Stimulated activated CD8-positive, alpha-beta memory T cell treated with anti-CD3 and anti-CD28 coated beads, Interleukin-7, amount 100 ng/mL, for 1 hour (primary cell): ENCODE measurements around the gene UPK1A.
"Not testable (repeated sequence)": the region's sequence is repeated elsewhere in the genome, so short reads cannot be mapped to it uniquely, and the experiment has no call there.

Source experiments
- DNase-seq, 2 donors: peaks; one replicate each; pipeline ENCODE4 v3.0.0-alpha.2; 2020; ENCODE audit warnings: low read depth in 2 of 2

UPK1A gene

GRCh38 chr19:35689836-35690235 lies 23.5 kb downstream of the UPK1A start:
- no peak for DNase-seq

DNA sequence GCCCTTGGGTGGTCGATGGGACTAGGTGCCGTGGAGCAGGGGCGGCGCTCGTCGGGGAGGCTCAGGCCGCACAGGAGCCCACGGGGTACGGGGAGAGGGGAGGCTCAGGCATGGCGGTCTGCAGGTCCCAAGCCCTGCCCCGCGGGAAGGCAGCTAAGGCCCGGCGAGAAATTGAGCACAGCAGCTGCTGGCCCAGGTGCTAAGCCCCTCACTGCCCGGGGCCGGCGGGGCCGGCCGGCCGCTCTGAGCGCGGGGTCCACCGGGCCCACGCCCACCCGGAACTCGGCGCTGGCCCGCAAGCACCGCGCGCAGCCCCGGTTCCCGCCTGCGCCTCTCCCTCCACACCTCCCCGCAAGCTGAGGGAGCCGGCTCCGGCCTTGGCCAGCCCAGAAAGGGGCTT lies 24.8 kb downstream of the UPK1A start:
- DNase-seq: not testable (repeated sequence)

DNA sequence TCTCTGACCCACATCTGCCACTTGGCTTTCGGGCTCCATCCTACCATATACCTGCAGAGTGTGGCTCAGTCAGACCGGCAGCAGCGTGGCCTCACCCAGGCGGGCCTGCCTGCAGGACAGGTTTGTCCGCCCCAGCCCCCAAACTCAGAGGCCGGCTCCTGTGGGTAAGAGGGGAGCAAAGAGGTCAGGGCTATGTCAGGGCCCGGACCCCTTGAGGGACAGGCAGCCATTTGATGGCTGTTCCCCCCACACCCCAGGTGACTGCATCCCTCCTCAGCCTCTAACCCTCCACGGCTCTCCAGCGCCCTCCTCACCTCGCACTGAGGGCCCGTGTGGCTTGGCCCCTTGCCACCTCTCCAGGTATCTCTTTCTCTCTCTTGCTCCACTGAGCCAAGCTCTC lies 25.7 kb downstream of the UPK1A start:
- DNase-seq: no peak

DNA sequence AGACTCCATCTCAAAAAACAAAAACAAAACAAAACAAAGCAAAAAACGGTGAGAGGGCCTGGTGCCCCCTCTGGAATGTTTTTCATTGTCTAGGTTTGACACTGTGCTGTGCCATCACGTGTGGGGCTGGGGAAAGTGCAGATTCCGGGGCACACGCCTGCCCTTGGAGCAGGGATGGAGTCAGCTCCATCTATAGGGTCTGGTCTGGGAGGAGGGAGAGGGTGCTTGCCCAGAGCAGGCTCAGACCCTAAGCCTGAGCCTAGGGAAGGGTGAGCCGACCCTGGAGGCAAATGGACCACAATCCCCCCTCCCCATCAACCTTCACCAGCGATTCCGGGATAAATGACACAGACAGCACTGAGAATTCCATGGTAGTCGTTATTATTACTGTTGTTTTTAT lies 27.1 kb downstream of the UPK1A start:
- no peak for DNase-seq

GRCh38 chr19:35693835-35694599 lies 27.7 kb downstream of the UPK1A start:
- peak; percentile 80 to 81 for DNase-seq

GRCh38 chr19:35695895-35696422 lies 29.6 kb downstream of the UPK1A start:
- no peak for DNase-seq

- DNase-seq: no peak
Observed at GRCh38 chr19:35696835-35697234, 30.5 kb downstream of the UPK1A start.

DNA sequence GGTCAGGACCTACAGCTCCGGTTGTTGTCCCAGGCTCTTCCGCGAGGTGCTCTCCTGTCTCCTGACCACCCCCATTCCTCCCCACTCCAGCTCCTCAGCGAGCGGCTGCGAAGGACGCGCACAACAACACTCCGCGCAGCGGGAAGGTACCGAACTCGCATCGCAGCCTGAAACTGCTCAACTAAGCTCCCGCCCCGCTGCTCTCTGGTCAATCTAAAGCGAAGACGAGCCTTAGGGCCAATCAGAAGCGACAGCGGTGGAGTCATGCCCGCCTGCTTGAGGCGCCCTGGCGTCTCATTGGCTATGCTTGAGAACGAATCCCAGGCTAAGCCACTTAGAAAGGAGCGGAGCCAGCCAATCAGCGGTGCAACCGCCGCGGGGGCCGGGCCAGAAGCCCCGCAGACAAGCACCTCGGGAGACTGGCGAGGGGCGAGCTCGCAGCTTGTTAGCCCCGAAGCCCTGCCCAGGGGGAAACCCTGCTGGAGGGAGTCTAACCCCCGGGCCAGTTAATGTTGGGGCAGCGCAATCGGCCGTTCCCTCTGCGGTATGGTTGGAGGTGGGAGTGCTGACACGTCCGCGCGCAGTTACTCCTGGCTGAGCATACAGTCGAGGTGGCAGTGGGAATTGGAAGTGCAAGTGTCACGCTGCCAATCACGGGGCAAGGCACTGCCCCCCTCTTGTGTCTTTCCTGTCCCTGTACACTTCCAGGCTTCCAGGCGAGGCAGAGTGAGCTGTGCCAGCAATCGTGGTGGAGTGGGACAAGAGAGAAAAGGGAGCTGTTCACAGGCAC lies 36.1 kb downstream of the UPK1A start:
- peak; percentile 77 to 80 for DNase-seq

DNA sequence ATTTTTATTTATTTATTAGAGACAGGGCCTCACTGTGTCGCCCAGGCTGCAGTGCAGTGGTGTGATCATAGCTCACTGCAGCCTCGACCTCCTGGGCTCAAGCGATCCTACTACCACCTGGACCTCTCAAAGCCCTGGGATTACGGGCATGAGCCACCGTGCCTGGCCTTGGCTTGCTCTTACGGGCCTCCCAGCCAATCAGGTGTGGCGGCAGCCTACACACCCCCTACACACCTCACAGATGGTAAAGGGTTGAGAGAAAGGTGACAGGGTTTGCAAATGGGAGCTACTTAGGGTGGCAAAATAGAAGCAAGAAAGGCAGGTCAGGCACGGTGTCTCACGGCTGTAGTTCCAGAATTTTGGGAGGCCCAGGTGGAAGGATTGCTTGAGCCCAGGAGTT lies 37.0 kb downstream of the UPK1A start:
- DNase-seq: no peak

- DNase-seq: no peak
Observed at GRCh38 chr19:35704218-35704617, 37.9 kb downstream of the UPK1A start, which contains the start of gene ZBTB32. Gene ZBTB32, plus strand, starts transcription at chr19:35704558. Its CDS starts 10,069 bp downstream, at chr19:35714627.

DNA sequence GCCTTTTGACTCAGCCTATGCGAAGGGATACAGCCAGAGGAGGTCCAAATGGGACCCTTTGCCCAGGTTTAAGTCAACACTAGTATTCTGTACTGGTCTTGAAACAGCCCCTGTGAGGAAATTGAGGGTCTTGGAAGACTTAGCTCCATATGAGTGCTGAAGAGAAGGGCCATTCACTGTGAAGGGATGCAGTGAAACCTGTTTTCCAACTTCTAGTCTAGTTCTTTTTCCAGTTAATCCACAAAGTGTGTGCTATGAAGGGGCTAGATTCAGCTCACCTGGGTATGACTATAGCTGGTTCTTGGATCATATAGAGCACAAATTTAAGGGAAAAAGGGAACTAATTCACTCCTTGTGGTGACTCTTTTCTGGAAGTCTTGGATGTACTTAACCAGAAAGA lies 42.1 kb downstream of the UPK1A start:
- no peak for DNase-seq

GRCh38 chr19:35710784-35711723 lies 44.7 kb downstream of the UPK1A start:
- no peak for DNase-seq

DNA sequence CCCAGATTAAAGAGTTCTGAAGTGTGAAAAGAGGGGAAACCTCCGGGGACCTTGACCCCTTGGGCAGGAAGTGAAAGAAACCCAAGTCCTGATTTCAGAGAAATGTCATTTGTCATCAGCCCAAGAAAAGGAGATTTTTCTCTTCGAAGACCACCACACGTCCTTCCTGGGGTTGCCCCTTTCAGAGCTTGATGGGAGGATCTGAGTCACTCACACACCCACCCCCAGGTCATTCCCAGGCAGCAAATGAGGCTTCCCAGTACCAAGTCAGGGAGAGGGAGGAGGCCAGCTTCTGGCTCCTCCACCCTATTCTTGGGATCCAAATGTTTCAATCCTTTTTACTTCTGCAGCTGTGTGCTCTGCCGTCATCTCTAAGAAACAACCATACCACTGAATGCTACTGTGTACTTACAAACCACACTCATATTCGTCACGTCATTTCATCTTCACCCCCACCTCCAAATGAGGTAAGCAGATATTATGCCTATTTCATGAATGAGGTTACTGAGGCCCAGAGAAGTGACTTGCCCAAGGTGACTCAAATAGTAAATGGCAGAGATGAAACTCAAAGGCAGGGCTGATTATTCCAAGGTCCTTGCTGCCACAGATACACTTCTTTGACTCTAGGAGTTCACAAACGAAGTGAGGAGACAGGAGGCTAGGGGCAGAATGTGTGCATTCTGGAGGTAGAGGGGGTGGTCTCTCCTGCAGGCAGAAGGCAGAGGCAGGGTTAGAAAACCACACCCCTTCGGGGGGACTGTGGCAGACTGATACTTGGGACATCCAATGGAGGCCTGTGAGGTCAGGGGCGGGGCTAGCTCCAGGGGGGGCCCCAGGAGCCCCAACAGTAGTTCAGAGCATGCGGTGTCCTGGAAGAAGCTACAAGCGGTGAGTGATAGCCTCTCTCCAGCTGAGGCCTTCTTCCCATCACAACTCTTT lies 46.5 kb downstream of the UPK1A start:
- DNase-seq: no peak

DNA sequence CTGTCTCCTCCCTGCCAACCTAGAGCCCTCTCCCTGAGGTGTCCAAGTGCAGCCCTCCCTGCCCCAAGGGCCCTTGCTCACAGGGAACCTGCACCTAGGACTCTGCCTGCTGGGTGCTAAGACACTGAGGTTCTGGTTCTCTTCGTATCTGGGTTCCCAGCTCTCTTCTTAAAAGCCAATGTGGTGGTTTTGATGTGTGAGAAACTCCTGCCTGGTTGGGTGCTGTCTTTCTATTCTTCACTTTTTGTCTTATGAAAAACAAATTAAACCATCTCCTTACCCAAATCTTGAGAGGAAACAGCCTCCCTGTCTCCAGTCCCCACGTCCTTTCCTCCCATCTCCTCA lies 47.2 kb downstream of the UPK1A start:
- DNase-seq: no peak

DNA sequence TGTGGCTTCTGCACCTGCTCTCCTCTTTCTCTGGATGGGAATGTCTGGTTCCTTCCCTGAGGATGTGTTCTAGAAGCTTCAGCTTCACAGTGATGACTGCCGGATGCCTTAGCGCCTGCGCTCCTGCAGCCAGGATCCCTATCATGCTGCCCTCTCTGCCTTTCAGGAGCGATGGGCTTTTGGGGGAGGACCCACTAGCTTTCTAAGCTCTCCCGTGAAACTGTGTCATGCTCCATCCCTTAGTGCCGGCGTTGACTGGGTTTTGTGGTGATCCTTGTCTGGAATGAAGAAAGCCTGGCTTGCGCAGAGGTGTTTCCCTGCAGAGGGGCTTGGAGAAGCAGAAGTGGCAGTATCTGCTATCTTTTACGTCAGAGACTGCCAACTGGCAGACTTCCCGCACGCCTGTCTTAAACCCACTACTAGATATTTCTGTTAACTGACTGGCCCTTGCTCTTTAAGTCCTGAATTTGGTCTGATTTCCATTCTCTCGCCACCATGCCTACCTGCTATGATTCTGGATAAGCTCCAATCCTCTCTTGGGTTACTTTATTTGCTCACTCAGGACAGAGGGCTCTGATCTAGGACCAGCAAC lies 47.7 kb downstream of the UPK1A start:
- DNase-seq: no peak

- DNase-seq: no peak
Observed at GRCh38 chr19:35714601-35715354, 48.5 kb downstream of the UPK1A start.

DNA sequence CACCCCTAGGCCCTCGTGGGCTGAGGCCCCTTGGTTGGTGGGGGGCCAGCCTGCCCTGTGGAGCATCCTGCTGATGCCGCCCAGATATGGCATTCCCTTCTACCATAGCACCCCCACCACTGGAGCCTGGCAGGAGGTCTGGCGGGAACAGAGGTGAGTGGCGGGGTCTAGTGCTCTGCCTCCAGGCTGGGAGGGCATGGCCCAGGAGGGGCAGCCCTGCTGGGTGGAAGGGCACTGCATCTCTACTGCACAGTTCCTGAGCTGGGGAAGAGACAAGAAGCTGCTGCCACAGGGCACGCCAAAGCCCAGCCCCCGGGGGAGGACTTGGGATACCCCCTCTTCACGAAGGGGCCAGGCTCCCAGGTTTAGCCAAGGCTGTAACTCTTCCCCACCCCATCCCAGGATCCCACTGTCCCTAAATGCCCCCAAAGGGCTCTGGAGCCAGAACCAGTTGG lies 49.1 kb downstream of the UPK1A start:
- no peak for DNase-seq

DNA sequence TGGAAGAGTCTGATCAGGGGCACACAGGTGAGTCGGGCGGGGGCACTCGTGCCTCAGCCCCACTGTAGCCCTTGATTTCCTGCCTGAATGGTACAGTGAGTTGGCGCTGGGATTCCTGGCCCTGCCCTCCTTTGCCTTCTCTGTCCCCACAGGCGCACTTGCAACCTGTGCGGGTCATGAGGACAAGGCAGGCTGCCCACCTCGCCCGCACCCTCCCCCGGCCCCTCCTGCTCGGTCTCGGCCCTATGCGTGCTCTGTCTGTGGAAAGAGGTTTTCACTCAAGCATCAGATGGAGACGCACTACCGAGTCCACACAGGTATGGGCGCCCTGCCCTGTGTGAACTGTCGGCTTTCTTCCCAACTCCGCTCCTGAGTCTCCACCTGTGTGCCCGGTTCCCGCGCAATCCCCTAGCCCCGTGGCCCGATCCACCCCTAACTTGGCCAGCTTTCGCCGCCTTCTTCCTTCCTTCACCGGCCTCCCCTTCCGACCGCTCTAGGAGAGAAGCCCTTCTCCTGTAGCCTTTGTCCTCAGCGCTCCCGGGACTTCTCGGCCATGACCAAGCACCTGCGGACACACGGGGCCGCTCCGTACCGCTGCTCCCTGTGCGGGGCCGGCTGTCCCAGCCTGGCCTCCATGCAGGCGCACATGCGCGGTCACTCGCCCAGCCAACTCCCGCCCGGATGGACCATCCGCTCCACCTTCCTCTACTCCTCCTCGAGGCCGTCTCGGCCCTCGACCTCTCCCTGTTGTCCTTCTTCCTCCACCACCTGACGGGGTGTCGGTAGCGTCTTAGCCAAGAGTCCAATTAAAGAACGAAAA lies 49.9 kb downstream of the UPK1A start:
- DNase-seq: no peak
